ENCODE results near the gene CALHM5.
A peak's percentile ranks its signal among the peaks of the same experiment; 100 is the strongest.

The CALHM5 gene

GRCh38 chr6:116562614-116563013 is 51.2 kb downstream of the CALHM5 start:
- in situ Hi-C loops (cut with HindIII; ENCODE audit: low sequenced_read_pairs): no loop called here
- no peak for TF ChIP-seq CTCF (IDR thresholded peaks at IDR 0.05; ENCODE audit: low read depth, low read length)
- no peak for DNase-seq (ENCODE audit: low read depth, low spot score)
- H3K4me3 ChIP-seq (ENCODE audit: low read depth, low read length): no peak overlapping the region

- no peak for DNase-seq (ENCODE audit: low read depth, low spot score)
- in situ Hi-C loops (cut with HindIII; ENCODE audit: low sequenced_read_pairs): no loop called here
- TF ChIP-seq CTCF (IDR thresholded peaks at IDR 0.05; ENCODE audit: low read depth, low read length): no peak
- H3K4me3 ChIP-seq (ENCODE audit: low read depth, low read length): no peak overlapping the region
These were observed 52.4 kb downstream of the CALHM5 start for GRCh38 chr6:116563830-116564229.

GRCh38 chr6:116564311-116564710 is 52.9 kb downstream of the CALHM5 start:
- peak; percentile 59 for DNase-seq (ENCODE audit: low read depth, low spot score)
- no peak for TF ChIP-seq CTCF (IDR thresholded peaks at IDR 0.05; ENCODE audit: low read depth, low read length)
- in situ Hi-C loops (cut with HindIII; ENCODE audit: low sequenced_read_pairs): no loop called here
- H3K4me3 ChIP-seq (ENCODE audit: low read depth, low read length): no peak overlapping the region

- TF ChIP-seq CTCF (IDR thresholded peaks at IDR 0.05; ENCODE audit: low read depth, low read length): no peak
- in situ Hi-C loops (cut with HindIII; ENCODE audit: low sequenced_read_pairs): no loop called here
- H3K4me3 ChIP-seq (ENCODE audit: low read depth, low read length): no peak overlapping the region
- peak; percentile 23 for DNase-seq (ENCODE audit: low read depth, low spot score)
These were observed 53.8 kb downstream of the CALHM5 start for GRCh38 chr6:116564921-116565872.

- H3K4me3 ChIP-seq (ENCODE audit: low read depth, low read length): no peak overlapping the region
- DNase-seq (ENCODE audit: low read depth, low spot score): no peak
- in situ Hi-C loops (cut with HindIII; ENCODE audit: low sequenced_read_pairs): no loop called here
- TF ChIP-seq CTCF (IDR thresholded peaks at IDR 0.05; ENCODE audit: low read depth, low read length): no peak
These were observed 56.7 kb downstream of the CALHM5 start for GRCh38 chr6:116568111-116568510.

GRCh38 chr6:116568821-116569755 is 57.6 kb downstream of the CALHM5 start:
- no peak for TF ChIP-seq CTCF (IDR thresholded peaks at IDR 0.05; ENCODE audit: low read depth, low read length)
- DNase-seq (ENCODE audit: low read depth, low spot score): no peak
- in situ Hi-C loops (cut with HindIII; ENCODE audit: low sequenced_read_pairs): no loop called here
- no peak overlapping the region for H3K4me3 ChIP-seq (ENCODE audit: low read depth, low read length)

All from astrocyte of the spinal cord (primary cell).